GM18870 (cell line): ENCODE data around the gene KCNC1.

Experiments used
- ATAC-seq: cut with Tn5 transposase; IDR thresholded peaks from one replicate; pipeline ENCODE4 v1.9.1; 2021; ENCODE audit warnings: moderate library complexity; ENCODE audit not compliant: unreplicated experiment

Gene KCNC1

GRCh38 chr11:17814546-17814945 lies 80.0 kb downstream of the KCNC1 start:
- no peak for ATAC-seq

GRCh38 chr11:17816232-17816931 lies 81.8 kb downstream of the KCNC1 start:
- no peak for ATAC-seq

- ATAC-seq, result no peak
Measured at GRCh38 chr11:17821648-17822400, 87.2 kb downstream of the KCNC1 start.

DNA sequence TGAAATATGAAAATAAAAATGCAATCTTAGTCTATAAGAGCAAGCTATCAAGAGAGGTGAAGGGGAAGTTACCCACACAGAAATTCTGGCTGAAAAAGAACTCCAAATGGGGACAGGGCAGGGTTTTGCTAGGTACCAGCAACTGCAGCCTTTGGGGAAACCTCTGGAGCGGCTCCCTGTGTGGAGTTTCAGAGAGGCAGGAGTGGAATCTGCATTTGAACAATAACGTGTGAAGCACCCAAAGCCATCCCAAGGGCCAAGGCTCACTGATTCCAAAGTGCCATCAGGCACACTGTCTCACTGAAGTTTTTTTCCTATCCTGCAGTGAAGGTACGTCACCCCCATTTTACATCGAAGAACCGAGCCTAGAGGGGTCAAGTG lies 87.8 kb downstream of the KCNC1 start:
- ATAC-seq, result no peak

- no peak for ATAC-seq
Measured at GRCh38 chr11:17827006-17827405, 92.4 kb downstream of the KCNC1 start.

GRCh38 chr11:17828311-17828751 lies 93.8 kb downstream of the KCNC1 start:
- no peak for ATAC-seq

DNA sequence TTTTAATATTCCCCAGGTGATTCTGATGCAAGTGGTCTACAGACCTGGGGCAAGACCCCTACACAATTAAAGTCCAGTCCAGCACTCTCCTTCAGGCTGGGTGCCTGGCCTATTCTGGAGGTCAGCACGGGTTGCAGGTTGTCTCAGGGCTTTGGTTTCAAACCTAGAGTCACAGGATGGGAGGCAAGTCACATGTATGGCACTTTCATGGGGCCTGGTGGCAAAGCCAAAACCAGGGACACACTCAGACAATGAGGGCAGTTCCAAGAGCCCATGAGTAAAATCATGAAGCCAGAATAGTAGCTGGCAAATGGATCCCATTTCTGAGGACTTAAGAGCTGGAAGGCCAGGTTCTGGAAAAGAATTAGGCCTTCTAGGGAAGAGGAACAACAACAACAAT lies 96.6 kb downstream of the KCNC1 start:
- ATAC-seq, result no peak

GRCh38 chr11:17831883-17832282 lies 97.3 kb downstream of the KCNC1 start:
- no peak for ATAC-seq
